Stimulated activated CD4-positive, alpha-beta T cell treated with anti-CD3 and anti-CD28 coated beads, Interleukin-4, amount 100 ng/mL, for 48 hours (primary cell): Measurements from ENCODE around the gene PPP2R3C.
"Not testable (repeated sequence)": the region's sequence is repeated elsewhere in the genome, so short reads cannot be mapped to it uniquely, and the experiment has no call there.

ENCODE experiments used
- DNase-seq, 2 donors: peaks; one replicate each; pipeline ENCODE4 v3.0.0-alpha.2; 2020; ENCODE audit warnings: low read depth in 2 of 2

The PPP2R3C gene

DNA sequence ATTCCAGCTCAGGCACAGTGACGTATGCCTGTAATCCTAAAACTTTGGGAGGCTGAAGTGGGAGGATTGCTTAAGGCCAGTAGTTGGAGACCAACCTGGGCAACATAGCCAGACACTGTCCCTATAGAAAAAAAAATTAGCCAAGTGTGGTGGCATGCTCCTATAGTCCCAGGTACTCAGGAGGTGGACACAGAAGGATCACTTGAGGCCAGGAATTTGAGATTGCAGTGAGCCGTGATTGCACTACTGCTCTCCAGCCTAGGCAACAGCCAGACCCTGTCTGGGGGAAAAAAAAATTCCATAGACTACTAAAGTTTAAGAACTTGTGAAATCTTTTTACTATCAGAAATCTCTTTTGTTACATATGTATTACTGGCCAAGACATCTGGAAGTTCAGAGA is 69.2 kb downstream of the PPP2R3C start:
- DNase-seq = no peak

DNA sequence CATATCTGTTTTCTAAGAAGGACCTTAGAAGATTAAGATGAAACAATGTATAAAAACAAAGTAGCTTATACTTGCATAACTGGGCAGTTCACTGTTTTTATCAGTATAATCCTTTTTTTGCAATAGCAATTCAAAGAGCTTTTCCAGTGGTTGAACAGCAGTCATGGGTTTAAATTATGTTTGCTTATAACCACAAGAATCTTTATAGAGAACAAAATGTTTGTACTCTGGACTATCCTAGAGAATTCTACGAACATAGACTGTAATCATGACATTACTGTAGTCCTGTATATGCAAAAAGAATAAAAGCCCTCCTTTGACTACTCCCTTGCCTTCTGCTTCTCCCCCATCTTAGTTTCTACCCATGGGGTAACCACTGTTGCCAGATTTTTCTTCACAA is 70.0 kb downstream of the PPP2R3C start:
- DNase-seq = no peak

DNA sequence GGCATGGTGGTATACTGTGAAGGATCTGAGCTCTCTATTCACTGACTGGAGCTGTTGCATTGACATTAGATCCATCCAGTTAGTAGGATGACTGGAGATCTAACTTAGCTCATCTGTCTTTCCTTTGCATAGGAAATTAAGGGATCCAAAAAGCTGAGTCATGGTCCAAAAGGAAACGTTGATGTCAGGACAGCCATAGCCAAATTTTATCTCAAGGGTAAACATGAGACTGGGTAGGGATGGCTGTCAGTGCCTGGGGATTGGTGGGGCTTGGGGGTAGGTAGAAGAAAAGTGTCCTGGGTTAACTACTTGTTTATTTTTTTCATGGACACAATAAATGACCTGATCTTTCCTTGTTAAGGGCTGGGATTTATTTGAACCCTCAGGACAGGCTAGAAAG is 71.1 kb downstream of the PPP2R3C start:
- no peak for DNase-seq

DNA sequence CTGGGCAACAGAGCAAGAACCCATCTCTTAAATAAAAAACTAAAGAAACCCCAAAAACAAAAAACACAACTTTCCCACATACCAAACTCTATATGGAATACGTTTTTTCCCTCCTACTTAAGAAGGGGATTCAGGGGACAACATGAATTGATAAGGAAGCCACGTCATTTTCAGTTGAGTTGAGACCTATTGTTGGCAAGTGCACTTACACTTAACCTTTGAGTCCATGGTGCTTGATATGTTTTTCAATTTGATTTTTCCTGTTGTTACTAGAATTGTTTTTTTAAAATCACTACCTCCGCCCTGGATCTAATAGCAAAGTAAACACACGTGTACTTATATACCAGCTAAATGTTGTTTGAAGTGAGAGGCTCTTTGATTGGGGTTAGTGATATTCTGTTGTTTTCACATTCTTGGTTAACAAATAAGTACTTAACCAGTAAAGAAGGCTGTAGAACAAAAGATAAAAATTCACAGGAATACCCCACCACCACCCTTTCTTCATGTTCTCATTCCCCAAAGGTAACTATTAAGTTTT is 73.7 kb downstream of the PPP2R3C start:
- DNase-seq = no peak

DNA sequence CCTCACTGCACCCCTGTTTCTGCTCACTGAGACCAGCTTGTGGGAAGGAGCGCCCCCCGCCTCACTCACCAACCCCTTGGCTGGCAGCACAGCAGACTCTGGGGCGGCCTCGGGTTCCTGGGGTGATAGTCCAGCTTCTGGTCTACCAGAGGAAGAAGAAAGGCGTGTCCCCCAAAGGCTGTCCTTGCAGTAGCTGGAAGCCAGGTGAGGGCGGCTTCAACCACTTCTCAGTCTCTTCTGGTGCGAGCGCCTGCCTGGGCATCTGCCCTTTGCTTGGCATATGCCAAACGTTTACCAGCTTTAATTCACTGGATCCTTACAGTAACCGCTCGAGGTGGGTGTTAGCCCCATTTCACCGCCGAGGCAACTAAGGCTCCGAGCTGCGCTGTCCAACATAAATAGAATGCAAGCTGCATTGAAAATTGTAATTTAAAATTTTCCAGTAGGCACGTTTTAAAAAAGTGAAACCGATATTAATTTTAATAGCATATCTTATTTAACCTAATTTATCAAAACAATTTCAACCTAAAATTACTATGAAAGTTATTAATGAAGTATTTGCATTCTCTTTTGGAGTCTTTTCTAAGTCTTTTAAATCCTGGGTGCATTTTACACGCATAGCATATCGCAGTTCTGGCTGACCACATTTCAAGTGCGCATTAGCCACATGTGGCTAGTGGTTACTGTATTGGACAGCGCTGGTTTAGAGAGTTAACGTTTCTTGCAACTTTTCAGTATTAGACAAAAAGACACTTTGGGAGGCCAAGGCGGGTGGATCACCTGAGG is 74.8 kb downstream of the PPP2R3C start:
- no peak for DNase-seq

DNA sequence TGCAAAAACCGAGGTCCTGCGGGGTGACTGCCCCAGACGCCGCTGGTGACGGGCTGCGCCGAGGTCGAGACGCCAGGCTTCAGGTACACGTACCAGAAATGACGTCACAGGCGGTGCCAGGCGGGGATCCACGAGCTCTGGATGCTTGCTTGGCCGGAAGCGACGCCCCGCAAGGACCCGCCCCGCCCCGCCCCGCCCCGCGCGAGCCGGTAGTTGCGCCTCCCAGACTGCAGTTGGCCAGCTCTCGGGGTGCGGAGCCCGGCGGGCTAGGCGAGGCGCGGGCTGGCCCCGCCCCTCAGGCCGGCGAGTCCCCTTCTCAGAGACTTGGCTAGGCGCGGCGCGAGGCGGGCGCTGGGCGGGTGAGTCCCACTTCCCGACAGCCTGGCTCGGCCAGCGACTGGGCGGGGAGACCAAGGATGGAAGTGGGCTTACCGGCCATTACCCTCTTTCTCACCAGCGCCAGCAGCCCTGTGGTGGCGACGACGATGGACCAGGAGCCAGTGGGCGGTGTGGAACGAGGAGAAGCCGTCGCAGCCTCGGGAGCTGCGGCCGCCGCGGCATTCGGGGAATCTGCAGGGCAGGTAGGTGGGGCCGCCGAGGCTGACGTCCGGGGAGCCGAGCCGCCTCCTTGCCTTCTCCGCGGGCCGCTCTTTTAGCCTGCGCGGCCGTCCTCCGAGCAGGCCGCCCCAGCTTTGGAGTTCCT is 75.6 kb downstream of the PPP2R3C start, which contains the start of gene FAM177A1:
TSS of gene FAM177A1 (plus strand) at position 225 of the 703 bp plus-strand sequence. CDS start at position 417, 192 bp downstream.
- peak; percentile 97 to 98 for DNase-seq

DNA sequence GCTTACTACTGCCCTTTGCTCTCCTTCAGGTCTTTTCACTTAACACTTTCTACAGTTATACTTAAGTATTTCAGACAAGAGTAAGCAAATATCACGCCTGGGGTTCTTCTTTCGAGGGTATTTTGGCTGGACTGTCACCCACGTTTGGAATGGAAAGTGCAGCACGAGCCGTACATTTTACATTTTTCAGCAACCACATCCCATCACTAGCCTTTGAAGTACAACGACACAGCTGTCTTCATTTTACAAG is 76.1 kb downstream of the PPP2R3C start:
- DNase-seq = no peak

DNA sequence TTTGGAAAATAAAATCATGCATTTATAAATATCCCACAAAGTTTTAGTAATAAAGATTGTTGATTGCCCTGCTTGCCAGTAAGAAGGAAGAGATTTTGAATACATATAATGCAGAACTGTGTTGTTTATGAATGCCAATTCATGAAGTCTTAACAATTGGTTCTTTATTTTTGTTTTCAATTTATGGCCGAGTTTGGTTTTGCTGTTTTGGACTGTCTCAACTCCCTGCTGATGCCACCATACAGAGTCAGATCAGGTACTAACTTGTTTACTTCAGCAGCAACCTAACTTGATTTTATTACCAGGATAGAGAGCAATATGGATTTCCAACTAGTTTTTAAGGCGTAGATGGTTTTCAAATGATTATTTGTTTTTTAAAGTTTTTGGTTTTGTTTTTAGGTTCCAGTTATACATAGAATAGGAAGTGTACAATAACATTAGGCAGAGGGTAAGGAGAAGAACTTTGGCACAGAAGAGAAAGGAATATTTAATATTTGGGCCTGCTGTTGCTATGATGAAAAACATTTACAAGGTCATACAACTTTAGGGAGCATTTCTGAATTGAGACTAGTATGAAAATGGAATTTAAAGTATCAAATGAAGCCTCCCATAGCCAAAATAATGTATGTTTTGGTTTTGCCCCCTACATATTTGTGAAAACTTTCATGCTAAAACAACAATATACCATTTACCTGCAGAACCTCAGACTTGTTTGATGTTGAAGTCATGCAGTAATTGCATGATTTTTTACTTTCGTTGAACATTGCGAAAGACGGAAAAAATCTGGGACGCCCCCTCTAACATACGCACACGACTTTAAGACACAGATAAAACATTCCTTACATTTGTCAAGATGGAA is 76.6 kb downstream of the PPP2R3C start:
- no peak for DNase-seq

DNA sequence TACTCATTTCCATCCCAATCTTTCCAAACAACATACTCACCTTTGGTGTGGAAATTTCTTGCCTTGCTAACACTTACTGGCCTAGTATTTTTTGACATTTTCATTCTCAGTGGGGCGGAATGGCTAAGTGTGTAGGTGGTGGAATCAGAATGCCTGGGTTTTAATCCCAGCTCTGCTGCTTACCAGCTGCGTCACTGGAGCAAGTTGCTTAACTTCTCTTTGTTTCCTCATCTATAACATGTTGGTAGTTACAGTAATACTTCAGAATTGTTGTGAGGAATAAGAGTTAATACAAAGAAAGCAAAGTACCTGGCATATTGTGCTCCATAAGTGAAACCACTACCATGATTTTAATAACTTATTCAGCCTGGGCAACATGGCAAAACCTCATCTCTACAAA is 78.7 kb downstream of the PPP2R3C start:
- no peak for DNase-seq

DNA sequence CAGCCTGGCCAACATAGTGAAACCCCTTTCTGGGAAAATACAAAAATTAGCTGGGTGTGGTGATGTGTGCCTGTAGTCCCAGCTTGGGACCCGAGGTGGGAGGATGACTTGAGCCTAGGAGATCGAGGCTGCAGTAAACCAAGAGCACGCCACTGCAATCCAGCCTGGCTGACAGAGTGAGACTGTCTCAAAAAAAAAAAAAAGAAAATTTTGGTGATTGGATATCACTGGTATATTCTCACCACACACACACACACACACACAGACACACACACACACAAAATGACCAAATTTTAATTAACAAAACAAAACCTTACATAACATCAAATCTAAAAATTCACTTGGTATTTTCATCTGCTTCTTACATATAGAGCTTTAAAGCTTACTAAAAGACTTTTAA is 79.2 kb downstream of the PPP2R3C start:
- DNase-seq = no peak

DNA sequence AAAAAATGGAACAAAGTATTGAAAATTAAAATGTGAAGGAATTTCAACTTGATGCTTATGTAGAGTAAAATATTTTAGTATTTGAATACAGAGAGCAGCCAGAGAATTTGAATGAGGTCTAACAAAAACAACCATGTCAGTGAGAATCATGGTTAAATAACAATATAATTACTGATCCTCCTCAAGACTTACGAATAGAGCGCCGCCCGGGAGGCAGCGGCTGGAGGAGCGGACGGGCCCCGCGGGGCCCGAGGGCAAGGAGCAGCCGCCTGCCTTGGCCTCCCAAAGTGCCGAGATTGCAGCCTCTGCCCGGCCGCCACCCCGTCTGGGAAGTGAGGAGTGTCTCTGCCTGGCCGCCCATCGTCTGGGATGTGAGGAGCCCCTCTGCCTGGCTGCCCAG is 83.5 kb downstream of the PPP2R3C start:
- not testable (repeated sequence) for DNase-seq
